Activated T-cell treated with anti-CD3 and anti-CD28 coated beads for 4 hours (primary cell): ENCODE results near the gene CD160.
"Not testable (repeated sequence)": the region's sequence is repeated elsewhere in the genome, so short reads cannot be mapped to it uniquely, and the experiment has no call there.

ENCODE experiments used
- DNase-seq: peaks from one replicate; pipeline ENCODE4 v3.0.0-alpha.2; 2020

The CD160 gene

GRCh38 chr1:145759721-145760120 lies 40.4 kb downstream of the CD160 start:
- no peak for DNase-seq

GRCh38 chr1:145760395-145760949 lies 41.2 kb downstream of the CD160 start:
- DNase-seq, result not testable (repeated sequence)

GRCh38 chr1:145761498-145761897 lies 42.2 kb downstream of the CD160 start:
- not testable (repeated sequence) for DNase-seq

DNA sequence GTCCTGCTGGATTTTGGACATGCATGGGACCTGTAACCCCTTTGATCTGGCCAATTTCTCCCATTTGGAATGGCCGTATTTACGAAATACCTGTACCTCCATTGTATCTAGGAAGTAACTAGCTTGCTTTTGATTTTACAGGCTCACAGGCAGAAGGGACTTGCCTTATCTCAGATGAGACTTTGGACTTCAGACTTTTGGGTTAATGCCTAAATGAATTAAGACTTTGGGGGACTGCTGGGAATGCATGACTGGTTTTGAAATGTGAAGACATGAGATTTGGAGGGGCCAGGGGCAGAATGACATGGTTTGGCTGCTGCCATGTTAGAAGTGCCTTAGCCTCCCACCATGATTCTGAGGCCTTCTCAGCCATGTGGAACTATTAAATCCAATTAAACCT lies 42.7 kb downstream of the CD160 start:
- DNase-seq, result not testable (repeated sequence)

DNA sequence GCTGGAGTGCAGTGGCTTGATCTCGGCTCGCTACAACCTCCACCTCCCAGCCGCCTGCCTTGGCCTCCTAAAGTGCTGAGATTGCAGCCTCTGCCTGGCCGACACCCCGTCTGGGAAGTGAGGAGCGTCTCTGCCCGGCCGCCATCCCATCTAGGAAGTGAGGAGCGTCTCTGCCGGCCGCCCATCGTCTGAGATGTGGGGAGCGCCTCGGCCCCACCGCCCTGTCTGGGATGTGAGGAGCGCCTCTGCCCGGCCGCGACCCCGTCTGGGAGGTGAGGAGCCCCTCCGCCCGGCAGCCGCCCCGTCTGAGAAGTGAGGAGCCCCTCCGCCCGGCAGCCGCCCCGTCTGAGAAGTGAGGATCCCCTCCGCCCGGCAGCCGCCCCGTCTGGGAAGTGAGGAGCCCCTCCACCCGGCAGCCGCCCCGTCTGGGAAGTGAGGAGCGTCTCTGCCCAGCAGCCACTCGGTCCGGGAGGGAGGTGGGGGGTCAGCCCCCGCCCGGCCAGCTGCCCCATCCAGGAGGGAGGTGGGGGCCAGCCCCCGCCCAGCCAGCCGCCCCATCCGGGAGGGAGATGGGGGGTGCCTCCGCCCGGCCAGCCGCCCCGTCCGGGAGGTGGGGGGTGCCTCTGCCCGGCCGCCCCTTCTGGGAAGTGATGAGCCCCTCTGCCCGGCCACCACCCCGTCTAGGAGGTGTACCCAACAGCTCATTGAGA lies 45.1 kb downstream of the CD160 start:
- not testable (repeated sequence) for DNase-seq

GRCh38 chr1:145765127-145765526 lies 45.8 kb downstream of the CD160 start:
- DNase-seq, result not testable (repeated sequence)

DNA sequence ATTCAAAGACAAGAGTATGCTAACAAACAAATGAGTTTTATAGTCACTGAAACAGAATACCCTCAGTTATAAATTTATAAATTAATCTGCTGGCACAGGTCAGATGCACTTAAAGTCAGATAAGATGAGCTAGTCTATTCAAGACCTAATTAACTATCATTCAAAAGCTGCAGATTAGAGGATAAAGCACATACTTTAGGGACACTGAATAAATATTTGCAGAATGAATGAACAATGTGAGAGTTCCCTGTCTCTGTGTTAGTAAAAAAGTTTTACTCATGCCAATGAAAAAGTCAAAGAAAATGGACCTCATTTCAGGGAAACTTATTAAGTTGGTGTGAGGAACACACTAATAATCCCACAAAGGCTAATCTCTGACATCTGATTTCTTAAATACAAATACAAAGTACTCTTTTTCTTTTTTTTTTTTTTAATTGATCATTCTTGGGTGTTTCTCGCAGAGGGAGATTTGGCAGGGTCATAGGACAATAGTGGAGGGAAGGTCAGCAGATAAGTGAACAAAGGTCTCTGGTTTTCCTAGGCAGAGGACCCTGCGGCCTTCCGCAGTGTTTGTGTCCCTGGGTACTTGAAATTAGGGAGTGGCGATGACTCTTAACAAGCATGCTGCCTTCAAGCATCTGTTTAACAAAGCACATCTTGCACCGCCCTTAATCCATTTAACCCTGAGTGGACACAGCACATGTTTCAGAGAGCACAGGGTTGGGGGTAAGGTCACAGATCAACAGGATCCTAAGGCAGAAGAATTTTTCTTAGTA lies 46.5 kb downstream of the CD160 start:
- not testable (repeated sequence) for DNase-seq

DNA sequence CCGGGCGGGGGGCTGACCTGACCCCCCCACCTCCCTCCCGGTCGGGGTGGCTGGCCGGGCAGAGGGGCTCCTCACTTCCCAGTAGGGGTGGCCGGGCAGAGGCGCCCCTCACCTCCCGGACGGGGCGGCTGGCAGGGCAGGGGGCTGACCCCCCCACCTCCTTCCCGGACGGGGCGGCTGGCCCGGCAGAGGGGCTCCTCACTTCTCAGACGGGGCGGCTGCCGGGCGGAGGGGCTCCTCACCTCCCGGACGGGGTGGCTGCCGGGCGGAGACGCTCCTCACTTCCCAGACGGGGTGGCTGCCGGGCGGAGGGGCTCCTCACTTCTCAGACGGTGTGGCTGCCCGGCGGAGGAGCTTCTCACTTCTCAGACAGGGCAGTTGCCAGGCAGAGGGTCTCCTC lies 47.6 kb downstream of the CD160 start:
- DNase-seq, result not testable (repeated sequence)

GRCh38 chr1:145768004-145768403 lies 48.7 kb downstream of the CD160 start:
- not testable (repeated sequence) for DNase-seq

- no peak for DNase-seq
These were observed 51.8 kb downstream of the CD160 start for GRCh38 chr1:145771056-145771455.

DNA sequence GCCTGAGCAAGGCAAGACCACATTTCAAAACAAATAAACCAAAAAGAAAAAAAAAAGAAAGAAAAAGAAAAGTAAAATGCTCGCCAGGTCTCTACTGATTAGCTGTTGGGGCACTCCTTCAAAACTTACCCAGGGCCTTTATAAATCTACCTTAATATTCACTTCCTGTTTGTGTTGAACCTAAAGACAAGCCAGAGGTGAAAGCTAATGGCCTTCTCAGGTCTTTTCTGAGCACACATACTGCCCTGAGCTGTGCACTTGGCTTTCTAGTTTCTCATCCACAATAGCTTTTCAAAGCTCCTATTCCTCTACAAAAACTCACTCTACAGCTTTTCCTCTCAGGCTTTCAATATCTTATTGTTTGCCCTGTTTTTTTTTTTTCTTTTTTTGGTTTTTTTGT lies 54.1 kb downstream of the CD160 start:
- DNase-seq, result no peak

DNA sequence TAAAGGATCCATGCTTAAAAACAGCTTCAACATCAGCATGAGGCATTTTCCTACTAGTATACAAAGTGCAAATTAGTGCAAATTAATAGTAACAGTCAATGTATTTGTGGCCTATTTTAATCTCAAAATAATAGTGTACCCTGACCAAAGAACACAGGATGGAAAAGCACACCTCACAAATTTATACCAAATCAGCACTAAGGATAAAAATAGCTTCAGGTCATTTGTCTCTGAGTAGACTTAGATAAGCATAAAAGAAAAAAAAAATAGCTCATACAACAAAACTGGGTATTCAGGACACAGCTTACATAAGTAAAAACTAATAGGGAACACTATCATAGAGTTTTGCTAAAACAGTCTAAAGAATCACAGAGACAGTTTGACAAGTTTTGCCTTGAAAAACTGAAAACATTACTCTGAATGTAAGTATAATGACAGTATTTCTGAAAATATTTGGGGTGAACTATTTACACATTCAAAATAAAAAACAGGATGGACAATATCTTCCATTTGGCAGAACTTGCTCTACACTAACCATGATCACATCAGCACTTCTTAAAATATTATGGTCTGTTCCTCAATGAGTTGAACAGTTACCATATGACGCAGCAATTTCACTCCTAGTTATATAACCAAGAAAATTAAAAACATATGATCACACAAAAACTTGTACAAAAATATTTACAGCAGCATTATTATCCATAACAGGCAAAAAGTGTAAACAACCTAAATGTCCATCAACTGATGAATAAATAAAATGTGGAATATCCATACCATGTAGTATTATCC lies 58.3 kb downstream of the CD160 start:
- DNase-seq, result no peak

DNA sequence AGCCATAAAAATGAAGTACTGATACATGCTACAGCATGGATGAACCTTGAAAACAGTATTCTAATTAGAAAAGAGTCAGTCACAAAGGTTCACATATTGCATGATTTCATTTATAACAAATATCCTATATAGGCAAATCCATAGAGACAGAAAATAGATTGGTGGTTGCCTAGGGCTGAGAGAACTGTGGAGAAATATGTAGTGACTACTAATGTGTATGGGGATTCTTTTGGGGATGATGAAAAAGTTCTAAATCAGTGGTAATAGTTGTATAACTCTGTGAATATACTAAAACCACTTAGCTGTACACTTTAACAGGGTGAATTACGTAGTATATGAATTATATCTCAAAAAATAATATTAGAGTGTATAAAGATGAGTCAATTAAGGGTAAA lies 58.8 kb downstream of the CD160 start:
- DNase-seq, result no peak

- no peak for DNase-seq
These were observed 63.2 kb downstream of the CD160 start for GRCh38 chr1:145782272-145783099.

DNA sequence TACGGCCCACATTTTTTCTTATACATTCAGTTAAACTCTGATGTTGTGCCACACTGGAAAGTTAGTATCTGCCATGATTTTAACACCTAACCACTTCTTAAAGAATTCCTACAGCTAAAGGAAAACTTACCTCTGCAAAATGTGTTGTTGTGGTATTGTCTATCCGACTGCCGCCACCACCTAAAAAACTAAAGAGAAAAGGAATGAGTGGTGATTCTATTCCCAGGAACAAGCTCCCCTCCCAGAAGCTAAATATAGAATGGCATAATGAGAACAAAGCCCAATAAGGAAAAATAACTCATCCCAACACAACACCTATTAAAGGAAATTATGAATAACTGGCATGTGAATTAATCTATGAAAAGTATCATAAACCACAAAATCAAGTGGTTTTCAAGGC lies 65.1 kb downstream of the CD160 start:
- DNase-seq, result no peak

DNA sequence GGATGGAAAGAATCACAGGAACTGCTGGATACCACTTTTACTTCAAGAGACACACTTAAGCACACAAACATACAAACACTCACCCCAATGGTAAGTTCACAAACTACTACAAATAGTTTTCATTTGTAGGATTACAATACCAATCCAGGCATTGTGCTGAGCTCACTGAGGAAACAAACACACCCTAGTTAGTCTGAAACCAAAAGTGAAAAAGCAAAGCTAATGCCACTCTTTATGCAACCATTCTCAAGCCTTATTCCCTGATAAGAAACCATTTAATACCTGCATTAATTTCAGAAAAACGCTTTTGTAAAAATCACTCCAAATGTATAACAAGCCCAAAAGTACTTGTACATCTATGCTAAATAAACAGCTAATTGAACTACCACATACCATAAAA lies 66.2 kb downstream of the CD160 start:
- no peak for DNase-seq

DNA sequence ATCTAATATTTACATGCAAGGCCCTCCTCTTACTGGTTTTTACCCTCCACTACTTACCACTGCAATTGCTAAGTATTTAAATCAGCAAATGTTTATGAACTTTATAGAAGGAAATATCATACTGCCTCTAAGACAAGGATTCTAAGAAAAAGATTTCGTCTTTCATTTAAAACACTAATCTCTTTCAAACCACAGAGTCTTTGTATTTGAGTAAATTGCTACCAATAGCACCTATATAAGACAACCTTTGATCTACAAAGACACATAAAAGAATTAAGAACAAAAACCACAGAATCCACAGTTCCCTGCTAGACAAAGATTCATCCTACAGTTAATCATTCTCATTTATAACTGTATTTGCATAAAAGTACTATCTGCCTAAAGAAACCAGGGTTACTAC lies 67.0 kb downstream of the CD160 start:
- DNase-seq, result no peak

DNA sequence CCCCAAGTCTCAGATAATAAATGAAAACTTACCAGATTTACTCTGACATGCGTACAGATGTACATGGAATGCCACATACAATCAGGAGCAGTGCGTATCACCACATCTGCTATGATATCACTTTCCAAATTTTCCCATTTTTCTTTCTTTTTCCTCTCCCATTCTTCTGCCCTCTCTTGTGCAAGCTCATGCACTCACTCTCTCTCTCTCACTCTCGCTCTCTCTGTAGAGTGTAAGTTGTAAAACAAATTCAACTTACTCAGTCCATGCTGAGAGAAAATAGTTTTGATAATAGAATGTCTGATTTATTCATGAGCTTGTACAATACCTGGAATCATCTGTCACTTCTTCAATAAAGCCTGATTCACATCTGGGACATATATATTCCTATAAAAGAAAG lies 69.3 kb downstream of the CD160 start:
- no peak for DNase-seq
